ENCODE data around the gene CCDC97.
"Not testable (repeated sequence)": the region's sequence is repeated elsewhere in the genome, so short reads cannot be mapped to it uniquely, and the experiment has no call there.

CCDC97 gene

GRCh38 chr19:41363371-41363752, 53.4 kb downstream of the CCDC97 start:
- TF ChIP-seq, protein P1, sequence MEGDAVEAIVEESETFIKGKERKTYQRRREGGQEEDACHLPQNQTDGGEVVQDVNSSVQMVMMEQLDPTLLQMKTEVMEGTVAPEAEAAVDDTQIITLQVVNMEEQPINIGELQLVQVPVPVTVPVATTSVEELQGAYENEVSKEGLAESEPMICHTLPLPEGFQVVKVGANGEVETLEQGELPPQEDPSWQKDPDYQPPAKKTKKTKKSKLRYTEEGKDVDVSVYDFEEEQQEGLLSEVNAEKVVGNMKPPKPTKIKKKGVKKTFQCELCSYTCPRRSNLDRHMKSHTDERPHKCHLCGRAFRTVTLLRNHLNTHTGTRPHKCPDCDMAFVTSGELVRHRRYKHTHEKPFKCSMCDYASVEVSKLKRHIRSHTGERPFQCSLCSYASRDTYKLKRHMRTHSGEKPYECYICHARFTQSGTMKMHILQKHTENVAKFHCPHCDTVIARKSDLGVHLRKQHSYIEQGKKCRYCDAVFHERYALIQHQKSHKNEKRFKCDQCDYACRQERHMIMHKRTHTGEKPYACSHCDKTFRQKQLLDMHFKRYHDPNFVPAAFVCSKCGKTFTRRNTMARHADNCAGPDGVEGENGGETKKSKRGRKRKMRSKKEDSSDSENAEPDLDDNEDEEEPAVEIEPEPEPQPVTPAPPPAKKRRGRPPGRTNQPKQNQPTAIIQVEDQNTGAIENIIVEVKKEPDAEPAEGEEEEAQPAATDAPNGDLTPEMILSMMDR (IDR thresholded peaks at IDR 0.05; ENCODE audit: low read depth, low read length): no peak
- peak overlapping the region; percentile 74 for H3K4me3 ChIP-seq (ENCODE audit: low read depth, low read length)

- TF ChIP-seq, protein P1 (IDR thresholded peaks at IDR 0.05; ENCODE audit: low read depth, low read length): no peak
Measured at GRCh38 chr19:41363753-41364523, 54.0 kb downstream of the CCDC97 start, which contains the start of gene B9D2. TSS of gene B9D2 (minus strand) at chr19:41364149. CDS start at chr19:41363519, 630 bp downstream.

DNA sequence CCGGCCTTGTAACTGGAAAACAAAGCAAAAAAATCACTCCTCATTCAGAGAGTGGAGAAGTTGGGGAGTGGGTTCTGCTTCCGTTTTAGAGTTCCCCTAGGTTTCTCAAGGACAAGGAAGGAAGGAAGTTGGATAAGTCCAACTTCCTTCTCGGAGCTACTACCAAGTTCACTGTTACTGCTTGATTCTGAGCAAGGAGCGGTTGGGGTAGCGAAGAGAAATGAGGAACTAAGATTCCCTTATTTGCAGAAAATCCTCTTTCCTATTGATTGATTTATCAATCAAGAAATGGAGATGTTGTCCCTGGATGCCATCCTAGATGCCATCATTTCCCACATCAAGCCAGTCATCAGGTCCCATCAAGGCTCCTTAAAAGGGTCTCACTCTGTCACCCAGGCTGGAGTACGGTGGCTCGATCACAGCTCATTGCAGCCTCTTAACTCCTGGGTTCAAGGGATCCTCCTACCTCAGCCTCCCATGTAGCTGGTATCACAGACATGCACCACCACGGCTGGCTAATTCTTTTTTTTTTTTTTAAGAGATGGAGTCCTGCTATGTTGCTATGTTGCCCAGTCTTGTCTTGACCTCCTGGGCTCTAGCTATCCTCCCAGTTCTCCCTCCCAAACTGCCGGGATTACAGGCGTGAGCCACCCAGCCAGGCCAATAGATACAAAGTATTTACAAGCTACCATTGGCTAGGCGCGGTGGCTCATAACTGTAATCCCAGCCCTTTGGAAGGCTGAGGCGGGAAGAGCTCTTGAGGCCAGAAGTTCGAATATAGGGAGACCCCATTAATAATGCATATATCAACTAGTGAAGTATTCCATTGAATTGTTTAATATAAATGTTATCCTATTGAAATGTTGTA, 54.8 kb downstream of the CCDC97 start:
- TF ChIP-seq, protein P1 (IDR thresholded peaks at IDR 0.05; ENCODE audit: low read depth, low read length): no peak
- H3K4me3 ChIP-seq (ENCODE audit: low read depth, low read length): peak overlapping the region; percentile 74

More at GRCh38 chr19:41363753-41364523, 54.0 kb downstream of the CCDC97 start, which contains the start of gene B9D2:
- H3K4me3 ChIP-seq (ENCODE audit: low read depth, low read length): peak within 1 kb of the TSS; percentile 74

GRCh38 chr19:41366089-41366488, 56.1 kb downstream of the CCDC97 start:
- H3K4me3 ChIP-seq (ENCODE audit: low read depth, low read length): no peak overlapping the region
- TF ChIP-seq, protein P1 (IDR thresholded peaks at IDR 0.05; ENCODE audit: low read depth, low read length): no peak

DNA sequence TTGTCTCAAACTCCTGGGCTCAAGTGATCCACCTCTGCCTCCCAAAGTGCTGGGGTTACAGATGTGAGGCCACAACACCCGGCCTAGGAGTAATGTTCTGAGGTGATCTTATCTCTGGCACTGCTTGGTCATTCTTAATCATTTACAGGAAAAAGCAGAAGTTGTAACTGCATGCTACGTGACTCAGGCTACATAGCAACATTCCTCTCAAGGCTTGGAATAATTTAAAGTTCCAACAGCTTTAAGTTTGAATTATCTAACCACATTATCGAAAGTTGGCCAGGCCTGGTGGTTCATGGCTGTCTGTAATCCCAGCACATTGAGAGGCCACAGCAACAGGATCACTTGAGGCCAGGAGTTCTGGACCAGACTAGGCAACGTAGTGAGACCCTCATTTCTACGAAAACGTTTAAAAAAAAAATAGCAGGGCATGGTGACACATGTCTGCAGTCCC, 57.9 kb downstream of the CCDC97 start:
- TF ChIP-seq, protein P1 (IDR thresholded peaks at IDR 0.05; ENCODE audit: low read depth, low read length): no peak
- no peak overlapping the region for H3K4me3 ChIP-seq (ENCODE audit: low read depth, low read length)

GRCh38 chr19:41369769-41370168, 59.8 kb downstream of the CCDC97 start:
- H3K4me3 ChIP-seq (ENCODE audit: low read depth, low read length): no peak overlapping the region
- TF ChIP-seq, protein P1 (IDR thresholded peaks at IDR 0.05; ENCODE audit: low read depth, low read length): no peak

DNA sequence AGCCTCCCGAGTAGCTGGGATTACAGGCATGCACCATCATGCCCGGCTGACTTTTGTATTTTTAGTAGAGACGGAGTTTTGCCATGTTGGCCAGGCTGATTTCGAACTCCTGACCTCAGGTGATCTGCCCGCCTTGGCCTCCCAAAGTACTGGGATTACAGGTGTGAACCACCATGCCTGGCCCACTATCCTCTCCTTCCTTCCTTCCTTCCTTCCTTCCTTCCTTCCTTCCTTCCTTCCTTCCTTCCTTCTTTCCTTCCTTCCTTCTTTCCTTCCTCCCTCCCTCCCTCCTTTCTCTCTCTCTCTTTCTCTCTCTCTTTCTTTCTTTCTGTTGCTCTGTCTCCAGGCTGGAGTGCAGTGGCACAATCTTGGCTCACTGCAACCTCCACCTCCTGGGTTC, 61.1 kb downstream of the CCDC97 start:
- H3K4me3 ChIP-seq (ENCODE audit: low read depth, low read length): not testable (repeated sequence)

All from WI38 (cell line).